GM18519 (cell line): ENCODE measurements around the gene IL1RAP.

Source experiments
- ATAC-seq: cut with Tn5 transposase; IDR thresholded peaks from one replicate; pipeline ENCODE4 v1.9.1; 2021; ENCODE audit warnings: mild to moderate bottlenecking, moderate library complexity; ENCODE audit not compliant: unreplicated experiment, low FRiP score

The IL1RAP gene

GRCh38 chr3:190696777-190697501, 183.1 kb downstream of the IL1RAP start:
- ATAC-seq: no peak

DNA sequence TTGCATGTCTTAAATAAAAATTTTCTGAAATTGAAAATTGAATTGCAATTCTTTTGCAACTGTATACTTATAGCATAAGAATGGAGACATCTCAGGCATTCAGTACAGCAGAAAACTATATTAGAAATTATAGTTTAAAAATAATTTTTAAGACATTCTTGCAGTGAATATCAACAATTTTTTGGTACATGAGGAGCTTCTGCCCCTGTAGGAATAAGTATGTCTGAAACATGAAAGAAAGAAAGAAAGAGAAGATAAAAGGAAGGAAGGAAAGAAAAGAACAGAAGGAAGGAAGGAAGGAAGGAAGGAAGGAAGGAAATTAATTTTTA, 183.6 kb downstream of the IL1RAP start:
- no peak for ATAC-seq

GRCh38 chr3:190697901-190698300, 184.0 kb downstream of the IL1RAP start:
- no peak for ATAC-seq

DNA sequence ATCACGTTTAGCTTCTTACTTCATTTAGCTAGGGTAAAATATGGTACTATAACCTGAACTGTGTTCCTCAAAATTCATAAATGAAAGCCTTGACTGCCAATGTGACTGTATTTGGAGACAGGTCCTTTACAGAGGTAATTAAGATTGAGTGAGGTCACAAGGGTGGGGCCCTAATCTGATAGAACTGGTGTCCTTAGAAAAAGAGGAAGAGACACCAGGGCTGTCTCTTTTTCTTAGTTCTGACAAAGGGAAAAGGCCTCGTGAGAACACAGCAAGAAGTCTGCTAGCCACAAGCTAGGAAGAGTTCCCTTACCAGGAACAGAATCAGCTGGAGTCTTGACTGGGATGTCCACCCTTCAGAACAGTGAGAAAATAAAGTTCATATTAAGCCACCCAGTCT, 185.9 kb downstream of the IL1RAP start:
- no peak for ATAC-seq

- ATAC-seq: peak; percentile 47
These were observed 187.2 kb downstream of the IL1RAP start for GRCh38 chr3:190701096-190701532.

DNA sequence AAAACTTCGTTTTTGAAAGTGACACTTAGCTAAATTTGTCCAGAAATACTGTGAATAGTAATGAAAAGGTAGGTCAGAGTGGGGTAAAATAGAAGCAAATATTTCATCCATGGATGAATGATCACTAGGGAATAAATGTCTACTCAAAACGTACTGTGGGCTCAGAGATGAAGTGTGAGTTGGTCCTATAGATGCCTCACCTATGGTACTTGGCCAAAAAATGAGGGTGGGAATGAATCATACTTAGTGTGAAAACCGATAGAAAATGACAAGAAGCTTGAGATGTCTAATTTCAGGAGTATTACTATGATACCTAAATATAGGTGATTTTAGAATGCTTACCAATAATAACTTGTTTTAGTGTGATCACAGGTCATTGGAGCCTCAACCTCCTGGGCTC, 192.7 kb downstream of the IL1RAP start:
- no peak for ATAC-seq
